DMS79 treated with DMSO at 0.1 percent for 48 hours (cell line): Measurements from ENCODE around the gene ZBTB48.
"Not testable (repeated sequence)": the region's sequence is repeated elsewhere in the genome, so short reads cannot be mapped to it uniquely, and the experiment has no call there.

Experiments used
- DNase-seq: peaks from one replicate; lab custom pipeline; 2025; lab: John Stamatoyannopoulos, UW

Gene ZBTB48

DNA sequence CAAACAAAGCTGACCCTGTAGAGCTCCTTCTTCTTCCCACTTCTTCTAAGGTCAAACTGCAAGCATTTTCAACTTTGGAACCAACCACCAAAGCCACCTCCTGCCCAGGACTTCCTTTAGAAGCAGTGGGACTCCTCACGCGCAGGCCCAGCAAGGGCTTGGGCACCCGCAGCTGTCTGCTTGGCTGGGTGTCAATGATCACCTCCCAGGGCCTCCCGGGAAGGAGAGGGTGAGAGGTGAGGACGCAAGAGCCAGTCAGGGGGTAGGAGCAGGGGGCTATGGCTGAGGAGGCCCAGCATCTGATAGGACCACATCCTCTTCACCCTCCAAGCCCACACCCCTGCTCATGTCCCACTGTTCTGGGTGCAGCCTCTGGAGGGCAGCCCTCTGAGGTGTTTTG, 12.6 kb downstream of the ZBTB48 start:
- no peak for DNase-seq

DNA sequence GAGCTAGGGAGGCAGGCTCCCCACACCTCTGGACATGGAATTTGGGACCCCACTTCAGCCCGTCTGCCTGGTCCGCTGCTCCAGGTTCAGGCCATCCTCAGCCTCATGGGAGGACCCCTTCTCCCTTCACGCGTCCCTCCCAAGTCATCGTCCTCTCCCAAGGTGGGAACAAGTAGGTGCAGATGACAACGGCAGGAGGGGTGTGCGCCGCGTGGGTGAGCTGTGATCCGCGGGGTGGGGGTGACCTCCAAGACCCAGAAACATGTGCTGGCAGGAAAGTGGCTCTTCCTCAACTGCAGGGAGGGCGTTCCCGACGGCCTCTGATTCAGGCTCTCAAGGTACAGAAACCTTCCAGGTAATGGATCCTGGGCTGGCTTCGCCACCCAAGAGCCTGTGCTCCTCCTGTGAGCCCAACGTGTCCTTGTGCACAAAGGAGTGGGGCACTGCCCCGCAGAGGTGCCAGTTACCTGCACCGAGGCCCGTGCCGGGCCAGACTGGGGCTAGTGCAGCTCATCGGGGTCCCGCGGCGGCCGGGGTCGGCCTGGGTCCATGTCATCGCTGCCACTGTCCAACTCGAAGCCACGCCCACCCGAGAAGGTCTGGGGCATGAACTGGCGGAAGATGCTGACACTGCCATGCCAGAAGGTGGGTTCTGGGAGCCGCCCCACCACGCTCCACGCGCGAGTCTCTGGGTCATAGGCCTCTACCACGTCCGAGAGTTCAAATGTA, 13.2 kb downstream of the ZBTB48 start:
- DNase-seq: no peak

DNA sequence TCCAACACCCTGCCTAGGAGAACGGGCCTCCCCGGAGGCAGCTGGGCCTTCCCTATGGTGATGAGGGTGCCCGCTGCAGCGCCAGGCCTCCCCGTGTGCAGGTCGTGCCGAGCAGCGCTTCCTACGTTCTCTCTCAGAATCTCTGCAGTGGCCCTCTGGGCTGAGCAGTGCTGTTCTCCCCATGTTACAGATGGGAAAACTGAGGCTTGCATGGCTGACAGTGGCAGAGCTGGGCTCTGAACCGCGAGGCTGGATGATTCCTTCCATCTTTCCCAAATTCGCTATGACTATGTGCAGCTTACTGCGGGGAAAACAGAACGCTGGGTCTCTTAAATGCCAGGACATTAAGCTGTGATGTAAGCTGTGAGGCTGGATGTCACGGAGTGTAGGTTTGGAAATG, 14.0 kb downstream of the ZBTB48 start:
- DNase-seq: no peak

DNA sequence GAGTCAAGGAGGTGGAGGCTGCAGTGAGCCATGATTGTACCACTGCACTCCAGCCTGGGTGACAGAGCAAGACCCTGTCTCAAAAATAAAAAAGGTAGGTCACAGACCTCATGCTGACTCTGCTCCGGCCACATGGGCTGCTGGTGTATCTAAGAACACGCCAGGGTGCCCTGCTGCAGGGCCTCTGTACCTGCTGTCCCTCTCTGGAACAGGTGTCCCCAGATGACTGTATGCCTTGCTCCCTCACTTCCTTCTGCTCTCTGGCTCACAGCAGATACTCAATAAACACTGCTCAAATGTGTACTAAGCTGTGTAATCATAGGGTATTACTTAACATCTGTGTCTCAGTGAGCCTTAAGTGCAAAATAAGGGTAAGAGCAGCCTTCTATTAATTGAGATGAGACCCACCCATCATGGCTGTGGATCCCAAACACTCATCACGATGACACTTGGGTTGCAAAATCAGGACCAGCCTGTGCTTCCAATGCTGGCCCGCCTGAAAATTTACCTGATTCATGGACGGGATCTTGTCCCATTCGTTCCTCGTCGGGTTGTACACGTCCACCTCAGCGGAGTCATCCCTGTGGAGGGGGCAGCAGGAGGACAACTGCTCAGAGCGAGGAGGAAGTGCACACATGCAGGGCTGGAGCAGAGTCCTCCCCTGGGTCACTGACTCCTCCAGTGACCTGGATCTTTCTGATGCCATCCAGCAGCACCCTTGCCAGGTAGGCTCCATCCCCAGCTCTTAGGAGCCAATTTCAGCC, 15.4 kb downstream of the ZBTB48 start:
- DNase-seq: no peak

DNA sequence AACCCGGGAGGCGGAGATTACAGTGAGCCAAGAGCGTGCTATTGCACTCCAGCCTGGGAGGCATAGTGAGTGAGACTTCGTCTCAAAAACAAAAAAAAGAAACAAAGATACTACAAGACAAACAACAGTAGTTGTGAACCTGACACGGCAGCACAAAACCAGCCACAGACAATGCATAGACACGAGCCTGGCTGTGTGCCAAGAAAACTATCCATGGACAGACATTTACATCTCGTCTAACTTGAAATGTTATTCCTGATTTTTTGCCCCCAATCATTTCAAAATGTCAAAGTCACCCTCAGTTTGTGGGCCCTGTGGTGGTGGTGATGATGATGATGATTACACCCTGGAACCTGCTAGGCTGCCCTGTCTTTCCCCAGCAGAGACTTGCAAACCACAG, 16.6 kb downstream of the ZBTB48 start:
- no peak for DNase-seq

DNA sequence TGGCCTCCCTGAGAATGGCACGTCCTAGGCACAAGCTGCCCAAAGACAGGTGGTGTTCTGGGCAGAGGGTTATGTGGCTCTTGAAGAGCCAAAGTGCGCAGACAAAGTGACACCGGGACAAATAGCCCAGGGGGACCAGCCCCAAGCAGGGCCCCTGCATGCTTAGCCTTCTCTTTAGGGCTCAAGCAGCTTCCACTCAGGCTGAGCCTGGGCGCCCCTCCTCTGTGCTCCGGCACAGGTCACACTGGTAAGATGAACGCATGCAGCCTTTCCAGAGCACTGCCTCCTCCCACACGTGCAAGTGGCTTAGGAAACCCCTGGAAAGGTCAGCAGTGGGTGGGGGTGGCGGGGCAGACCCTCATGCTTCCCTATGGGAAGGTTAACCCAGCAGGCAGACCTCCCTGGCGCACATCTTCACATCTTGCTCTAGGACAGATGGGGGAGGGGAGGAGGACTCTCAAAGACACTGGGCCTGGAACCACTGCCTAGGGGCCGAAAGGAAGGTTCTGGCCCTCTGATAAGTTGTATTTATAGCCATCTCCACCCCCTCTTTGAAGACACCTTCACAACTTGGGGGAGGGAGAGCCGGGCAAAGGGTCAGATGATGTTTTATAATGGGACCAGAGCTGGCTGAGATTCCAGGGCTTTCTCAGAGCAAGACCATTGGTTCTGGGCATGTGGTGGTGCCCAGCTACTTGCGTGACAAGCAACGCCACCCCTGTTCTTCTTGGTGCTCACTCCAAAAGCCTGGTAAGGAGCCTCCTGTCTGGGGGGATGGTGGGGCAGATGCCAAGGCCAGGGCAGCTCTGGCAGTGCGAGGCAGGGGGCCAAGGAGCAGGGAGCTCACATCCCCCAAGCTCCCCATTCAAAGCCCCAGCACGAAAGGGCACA, 17.3 kb downstream of the ZBTB48 start:
- no peak for DNase-seq

DNA sequence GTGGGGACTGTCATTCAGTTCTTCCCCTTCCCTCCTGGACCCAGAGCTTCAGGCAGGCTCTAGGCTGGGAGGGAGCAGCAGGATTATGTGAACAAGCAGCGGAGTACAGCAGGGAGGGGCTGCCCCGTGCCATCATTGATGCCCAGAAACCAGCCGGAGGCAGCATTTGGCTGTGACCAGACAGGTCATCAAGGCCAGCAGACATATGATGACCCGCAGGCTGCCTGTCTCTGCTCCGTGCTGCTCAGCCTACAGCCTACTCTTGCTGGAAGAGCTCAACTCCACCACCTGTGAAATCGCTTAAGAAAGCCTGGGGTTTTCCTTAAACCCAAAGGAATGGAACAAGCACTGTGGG, 18.0 kb downstream of the ZBTB48 start:
- no peak for DNase-seq

DNA sequence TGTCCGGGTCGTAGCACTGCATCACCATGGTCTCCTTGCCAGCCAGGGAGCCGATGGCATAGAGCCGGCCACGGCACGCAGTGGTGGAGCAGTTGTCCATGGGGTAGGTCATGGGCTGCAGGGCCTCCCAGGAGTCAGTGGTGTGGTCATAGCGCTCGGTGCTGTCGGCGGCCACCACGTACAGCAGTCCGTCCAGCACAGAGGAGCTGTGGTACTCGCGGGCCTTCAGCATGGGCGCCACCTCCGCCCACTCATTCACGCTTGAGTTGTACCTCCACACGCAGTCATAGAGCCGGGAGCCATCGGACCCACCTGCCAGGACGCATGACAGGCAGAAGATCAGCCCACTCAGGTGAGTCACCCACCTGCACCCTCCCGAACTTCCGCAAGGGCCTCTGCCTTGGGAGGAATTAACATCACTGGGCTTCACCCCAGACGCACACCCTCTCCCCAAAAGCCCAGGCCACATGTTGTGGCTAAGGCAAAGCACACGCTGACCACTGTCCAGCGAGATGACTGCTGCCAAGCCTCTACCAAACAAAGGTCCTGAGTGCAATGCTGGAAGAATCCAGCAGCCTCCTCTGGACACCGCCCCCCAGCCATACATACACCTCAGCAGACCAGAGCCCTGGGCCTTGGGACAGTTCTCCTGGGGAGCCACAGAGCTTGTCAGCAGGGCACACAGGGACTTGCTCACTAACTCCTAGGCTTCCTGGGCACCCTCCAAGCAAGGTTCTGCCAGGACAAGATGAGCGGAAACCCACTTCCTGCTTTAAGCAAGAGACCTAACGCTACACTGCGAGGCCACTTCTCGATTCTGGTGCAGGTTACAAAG, 19.6 kb downstream of the ZBTB48 start:
- DNase-seq: no peak

DNA sequence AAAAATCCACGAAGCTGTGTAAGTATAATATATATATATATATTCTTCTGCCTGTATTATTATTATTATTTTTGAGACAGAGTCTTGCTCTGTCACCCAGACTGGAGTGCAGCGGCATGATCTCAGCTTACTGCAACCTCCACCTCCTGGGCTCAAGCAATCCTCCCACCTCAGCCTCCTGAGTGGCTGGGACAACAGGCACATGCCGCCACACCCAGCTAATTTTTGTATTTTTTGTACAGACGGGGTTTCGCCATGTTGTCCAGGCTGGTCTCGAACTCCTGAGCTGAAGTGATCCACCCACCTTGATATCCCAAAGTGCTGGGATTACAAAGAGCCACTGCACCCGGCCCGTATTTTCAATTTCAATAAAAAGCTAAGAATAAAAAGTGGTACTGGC, 20.2 kb downstream of the ZBTB48 start:
- not testable (repeated sequence) for DNase-seq

DNA sequence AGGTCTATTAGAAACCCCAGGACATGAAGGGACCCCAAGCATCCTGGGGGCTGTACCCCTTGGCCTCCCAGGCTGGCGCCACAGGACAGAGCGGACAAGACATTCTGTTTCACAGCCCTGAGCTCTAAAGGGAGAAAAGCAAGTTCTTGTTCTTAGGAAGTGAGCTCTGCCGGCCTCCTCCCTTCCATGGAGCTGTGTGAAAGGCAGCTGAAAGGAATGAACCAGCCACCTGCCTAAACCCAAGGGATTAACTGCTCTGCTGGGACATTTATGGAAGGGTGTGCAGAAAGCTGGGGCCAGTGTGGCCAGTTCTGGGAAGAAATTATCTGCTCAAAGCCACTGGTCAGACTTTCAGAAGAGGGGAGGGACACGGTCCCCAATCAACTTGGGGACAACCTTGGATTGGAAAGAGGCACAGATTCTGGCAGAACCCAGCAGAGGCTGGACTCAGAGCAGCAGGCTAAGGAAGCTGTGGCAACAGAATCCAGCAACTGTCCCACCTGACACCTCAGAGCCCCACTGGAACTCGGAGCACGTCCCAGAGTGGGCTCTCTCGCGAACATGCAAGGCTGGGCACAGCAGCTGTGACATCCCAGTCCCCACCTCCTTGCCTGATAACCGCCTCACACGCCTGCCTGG, 20.7 kb downstream of the ZBTB48 start:
- no peak for DNase-seq

DNA sequence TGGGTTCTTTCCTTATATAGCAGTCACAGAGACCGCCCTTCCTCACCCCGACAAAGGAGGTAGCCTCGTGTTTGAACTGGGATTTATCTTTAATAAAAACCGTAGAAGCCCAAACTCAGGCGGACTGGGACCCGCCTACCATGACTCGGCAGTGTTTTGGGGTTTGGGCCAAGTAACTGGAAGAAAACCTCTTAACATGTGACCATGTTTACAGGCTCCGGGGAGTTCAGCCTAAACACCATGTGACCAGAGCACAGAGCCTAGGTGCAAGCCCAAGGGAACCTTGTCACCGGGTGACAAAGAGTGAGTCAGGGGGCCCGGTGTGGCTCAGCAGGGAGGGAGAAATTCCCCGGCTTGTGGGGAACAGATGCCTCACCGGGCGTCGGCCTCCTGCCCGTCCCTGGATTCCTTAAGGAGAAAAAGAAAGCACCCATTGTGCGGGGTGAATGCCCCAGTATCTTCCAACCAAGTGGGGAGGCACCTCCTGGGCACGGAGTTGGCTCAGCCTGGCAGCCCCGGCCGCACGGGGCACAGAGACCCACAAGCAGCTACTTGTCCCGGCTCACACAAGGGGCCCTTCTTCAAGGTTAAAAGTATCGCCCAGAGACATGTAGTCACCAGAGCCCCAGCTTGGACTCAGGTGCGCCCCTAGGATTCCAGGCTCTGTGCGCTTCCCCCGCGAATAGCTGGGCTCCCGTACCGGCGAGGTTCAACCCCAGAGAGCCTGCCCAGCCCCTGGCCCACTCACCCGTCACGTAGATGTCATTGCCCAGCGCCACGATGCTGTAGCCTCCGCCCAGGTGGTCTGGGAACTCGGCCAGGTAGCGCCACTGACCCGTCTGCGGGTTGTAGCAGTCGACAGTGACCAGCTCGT, 21.5 kb downstream of the ZBTB48 start:
- peak; percentile 31 for DNase-seq

DNA sequence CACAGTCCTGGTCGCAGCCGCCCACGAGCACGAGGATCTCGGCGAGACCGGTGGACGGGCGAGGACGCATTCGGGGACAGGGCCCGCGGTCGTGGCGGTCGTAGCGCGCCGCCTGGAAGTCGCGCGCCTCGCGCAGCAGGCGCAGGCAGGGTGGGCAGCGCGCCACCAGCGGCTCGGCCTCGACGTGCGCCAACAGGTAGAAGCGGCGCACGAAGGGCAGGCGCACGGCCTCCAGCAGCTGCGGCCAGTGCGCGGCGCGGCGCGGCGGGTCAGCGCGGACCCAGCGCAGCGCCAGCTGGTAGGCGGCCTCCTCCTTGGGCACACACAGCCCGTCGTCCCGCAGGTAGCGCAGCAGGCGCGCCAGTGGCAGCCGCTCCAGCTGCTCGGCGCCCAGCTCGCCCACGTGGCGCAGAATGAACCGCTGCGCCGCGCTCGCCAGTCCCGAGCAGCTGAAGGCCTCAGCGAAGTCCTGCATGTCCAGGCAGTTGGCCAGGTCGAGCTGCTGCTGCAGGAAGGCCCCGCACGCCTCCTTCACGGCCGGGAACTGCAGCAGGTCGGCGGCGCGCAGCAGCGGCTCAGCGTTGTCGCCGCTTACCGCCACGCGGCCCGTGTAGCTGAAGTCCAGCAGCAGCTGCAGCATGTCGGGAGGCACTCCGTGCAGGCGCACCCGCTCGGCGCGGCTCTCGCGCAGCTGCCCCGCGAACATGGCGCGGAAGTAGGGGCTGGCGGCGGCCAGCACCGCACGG, 22.3 kb downstream of the ZBTB48 start:
- DNase-seq: no peak

DNA sequence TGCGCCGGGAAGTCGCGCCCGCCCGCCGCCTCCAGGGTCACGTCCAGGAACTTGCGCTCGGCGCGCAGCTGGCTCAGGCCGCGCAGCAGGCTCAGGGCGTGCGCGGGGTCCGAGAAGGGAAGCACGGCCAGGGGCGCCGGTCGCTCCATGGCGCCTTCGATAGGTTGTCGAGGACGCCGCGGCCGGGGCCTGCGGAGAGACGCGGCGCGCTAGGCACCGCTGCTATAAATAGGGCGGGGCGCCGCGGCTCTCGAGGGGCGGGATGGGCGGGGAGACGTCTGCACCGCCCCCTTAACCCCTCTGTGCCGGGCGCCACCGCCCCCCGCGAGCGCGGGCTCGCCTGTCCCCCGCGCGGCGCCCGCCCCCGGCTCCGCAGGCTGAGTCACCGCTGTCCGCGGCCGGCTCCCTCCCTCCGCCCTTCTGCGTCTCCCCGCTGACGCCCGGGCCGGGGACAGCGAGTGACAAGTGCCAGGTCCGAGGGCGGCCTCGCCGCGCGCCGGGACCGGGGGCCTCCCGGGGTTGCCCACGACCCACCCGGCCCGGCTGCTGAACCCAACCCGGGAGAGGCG, 23.0 kb downstream of the ZBTB48 start, which contains the start of gene KLHL21:
Gene KLHL21 (minus strand): TSS at position 201 of the 569 bp plus-strand sequence. CDS start 52 bp downstream, at position 149.
- peak; percentile 46 for DNase-seq

DNA sequence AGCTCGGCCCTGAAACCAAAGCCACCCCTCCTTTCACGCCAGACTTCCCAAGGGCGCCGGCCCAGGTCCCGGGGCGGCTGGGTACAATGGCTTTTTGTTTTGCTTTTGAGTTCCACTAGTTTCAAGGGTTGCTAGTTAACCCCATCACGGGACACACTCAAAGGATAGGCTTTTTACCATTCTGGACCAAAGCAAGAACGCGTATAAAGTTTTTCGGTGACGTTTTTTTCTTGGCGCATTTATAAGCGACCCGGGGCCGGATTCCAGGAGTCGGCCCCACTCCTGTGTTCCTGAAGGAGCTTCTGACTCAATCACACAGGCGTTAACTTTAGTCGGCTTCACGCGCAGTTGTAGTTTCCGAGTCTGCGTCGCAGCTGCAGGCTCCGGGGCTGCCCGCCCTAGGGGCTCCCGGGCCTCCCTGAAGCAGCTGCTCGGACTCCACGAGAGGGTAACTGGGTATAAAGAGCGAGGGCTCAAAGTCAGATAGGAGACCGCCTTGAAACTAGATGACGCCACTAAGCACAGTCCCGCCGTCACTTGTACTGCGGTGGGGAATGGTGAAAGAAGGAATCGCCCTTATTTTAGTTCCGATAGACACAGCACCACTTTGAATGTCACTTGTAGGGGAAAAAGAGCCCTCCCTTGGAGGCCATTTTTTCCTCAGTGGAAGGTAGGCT, 23.6 kb downstream of the ZBTB48 start:
- DNase-seq: no peak

DNA sequence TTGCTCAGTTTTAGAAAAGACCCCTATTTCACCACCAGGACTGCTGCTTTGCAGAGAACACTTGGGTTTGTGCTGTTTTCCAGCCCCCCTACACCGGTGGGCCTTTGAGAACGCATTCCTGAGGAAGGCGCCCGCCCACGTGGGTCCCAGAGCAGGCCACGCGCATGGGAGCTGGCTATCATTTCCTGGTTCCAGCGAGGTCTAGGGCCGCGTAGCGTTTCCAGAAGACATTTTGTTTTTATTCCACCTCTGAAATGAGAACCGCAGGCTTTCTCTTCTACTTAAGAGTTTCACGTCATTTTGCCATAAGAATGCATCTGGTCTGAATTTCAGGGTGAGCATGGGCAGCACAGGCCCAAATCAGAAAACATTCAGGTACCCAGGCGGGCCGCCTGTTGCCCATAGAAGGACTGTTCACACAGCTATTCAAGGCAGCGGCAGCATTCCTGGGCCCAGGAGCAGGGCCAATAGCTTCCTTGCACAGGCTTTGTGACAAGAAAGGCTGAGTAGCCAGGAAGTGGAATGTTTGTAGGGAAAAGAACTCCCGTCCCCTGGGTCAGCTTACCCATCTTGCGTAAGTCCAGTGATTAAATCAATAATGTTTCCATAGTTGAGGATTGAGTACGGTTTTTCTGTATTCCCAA, 24.2 kb downstream of the ZBTB48 start:
- DNase-seq: no peak

DNA sequence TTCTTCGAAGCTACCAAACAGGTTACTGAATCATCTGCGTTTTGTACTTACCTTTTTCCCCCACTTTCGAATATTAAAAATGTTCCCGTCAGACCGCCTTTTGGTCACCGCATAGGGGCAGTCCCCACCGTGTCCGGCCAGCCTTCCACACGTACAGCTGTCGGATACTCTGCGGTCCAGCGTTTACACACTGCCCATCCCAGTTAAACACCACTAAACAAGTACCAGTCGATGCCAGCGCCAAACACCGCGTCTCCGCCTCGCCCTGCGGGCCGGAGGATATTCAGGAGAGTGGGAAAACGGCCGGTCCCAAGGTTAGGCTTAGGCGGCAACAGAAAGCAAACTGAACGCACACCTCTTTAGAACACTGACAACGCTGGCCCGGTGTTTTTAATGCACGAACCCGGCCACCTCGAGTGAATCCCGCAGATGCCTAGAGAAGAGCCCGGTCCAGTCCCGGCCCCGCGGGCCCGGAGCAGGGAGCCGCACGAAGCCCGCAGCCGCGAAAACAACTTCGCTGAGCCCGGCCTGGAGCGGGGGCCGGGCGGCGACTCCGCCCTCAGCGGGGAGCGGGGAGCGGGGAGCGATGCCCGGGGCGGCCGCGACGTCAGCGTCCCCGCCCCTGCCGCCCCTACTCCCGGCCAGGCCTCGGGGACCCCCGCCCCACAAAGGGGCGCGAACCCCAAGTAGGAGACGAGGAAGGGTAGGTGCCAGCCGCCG, 33.0 kb downstream of the ZBTB48 start:
- DNase-seq: peak; percentile 57

DNA sequence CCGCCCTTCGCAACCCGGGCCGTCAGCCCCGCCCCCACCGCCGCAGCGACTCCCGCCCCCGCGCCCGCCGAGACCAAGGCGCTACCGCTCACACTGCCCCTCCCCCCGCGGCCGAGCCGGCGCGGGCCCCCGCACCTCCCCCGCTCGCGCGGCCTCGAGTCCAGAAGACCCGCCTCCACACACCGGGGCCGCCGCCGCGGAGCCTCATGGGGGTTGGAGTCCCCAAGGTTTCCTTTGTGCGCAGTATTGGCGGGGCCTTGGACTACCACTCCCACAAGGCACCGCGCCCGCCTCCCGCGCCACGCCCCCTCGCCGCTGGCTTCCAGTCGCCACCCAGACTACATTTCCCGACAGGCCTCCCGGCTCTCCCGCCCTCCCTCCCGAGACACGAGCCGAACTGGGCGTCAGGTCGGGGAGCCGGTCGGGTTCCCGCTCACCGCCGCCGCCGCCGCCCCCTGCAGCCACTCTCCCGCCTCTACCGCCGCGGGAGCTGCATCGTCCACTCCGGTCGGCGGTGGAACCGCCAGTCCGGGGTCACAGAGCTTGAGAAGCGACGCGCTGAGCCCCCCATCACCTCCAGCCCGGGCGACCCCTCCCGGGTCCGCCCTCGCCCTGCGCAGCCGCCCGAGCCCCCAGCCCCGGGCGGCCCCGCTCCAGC, 33.7 kb downstream of the ZBTB48 start, which contains the start of gene PHF13:
Gene PHF13 (plus strand): TSS at position 371 of the 658 bp plus-strand sequence. CDS start 336 bp downstream, outside the sequence.
- DNase-seq: peak; percentile 98
